H1 (cell line): ENCODE measurements around the gene VASH1.

ENCODE experiments used
- CBX8 ChIP-seq: fragments of 300-800, 300-1000 bp; sonication (generic); IDR thresholded peaks from 2 replicates; pipeline ENCODE4 v1.7.1; 2016; ENCODE audit warnings: low read depth, low read length, borderline replicate concordance
- CTCF ChIP-seq, 3 experiments: IDR thresholded peaks; 1 replicate in 2 of 3; 2 replicates in 1 of 3; pipeline versions ENCODE4 v1.5.1 to v1.6.1; 2011; ENCODE audit warnings: low read length in 3 of 3, mild to moderate bottlenecking in 3 of 3, inconsistent platforms in 2 of 3, low read depth in 1 of 3, moderate library complexity in 1 of 3; ENCODE audit not compliant: insufficient read depth in 1 of 3; ENCODE audit errors: control extremely low read depth in 1 of 3
- EGR1 ChIP-seq: IDR thresholded peaks from 2 replicates; pipeline ENCODE4 v1.6.1; 2011; ENCODE audit warnings: low read depth, low read length, borderline replicate concordance
- EP300 ChIP-seq, 2 experiments: IDR thresholded peaks; 1 replicate in 1 of 2; 2 replicates in 1 of 2; pipeline ENCODE4 v1.6.1; 2011 to 2012; ENCODE audit warnings: low read depth in 2 of 2, low read length in 2 of 2, mild to moderate bottlenecking in 2 of 2, borderline replicate concordance in 1 of 2, inconsistent platforms in 1 of 2, moderate library complexity in 1 of 2
- EZH2 ChIP-seq: fragments of 200-600 bp; sonication (generic); IDR thresholded peaks from 2 replicates; pipeline ENCODE4 v1.7.1; 2012; ENCODE audit warnings: low read depth, mild to moderate bottlenecking, moderate library complexity, low read length, inconsistent platforms; ENCODE audit not compliant: severe bottlenecking
- RFX5 ChIP-seq: IDR thresholded peaks from 2 replicates; pipeline ENCODE4 v1.6.1; 2011; ENCODE audit warnings: low read depth, low read length, improper control_type of control experiment, borderline replicate concordance
- TAF7 ChIP-seq: optimal IDR thresholded peaks from 2 replicates; pipeline ENCODE3; 2011; ENCODE audit warnings: low read depth, mild to moderate bottlenecking, inconsistent platforms, low read length, moderate library complexity, borderline replicate concordance
- YY1 ChIP-seq: IDR thresholded peaks from 2 replicates; pipeline ENCODE4 v1.6.1; 2011; ENCODE audit warnings: low read depth, mild to moderate bottlenecking, low read length

- TF ChIP-seq EZH2 (no peak), CTCF (IDR thresholded peaks at IDR 0.05; ENCODE audit: control extremely low read depth in 1 of 3, insufficient read depth in 1 of 3, low read depth in 1 of 3, low read length in 3 of 3) (no peak), RFX5 (no peak), CBX8 (no peak), YY1 (no peak), EGR1 (no peak), TAF7 (no peak), EP300 (IDR thresholded peaks at IDR 0.05; ENCODE audit: borderline replicate concordance in 1 of 2, low read depth in 2 of 2, low read length in 2 of 2) (no peak)
Observed at GRCh38 chr14:76780360-76780759, 19.1 kb downstream of the VASH1 start.
